ENCODE data around the gene SLC12A4. TPM values are rescaled to one million over a fixed set of nuclear protein-coding genes. Genes with fewer than 3 reads are reported as not detected.

SLC12A4 gene
- total RNA-seq, 1 experiment from 2014 or later: 107 TPM

DNA sequence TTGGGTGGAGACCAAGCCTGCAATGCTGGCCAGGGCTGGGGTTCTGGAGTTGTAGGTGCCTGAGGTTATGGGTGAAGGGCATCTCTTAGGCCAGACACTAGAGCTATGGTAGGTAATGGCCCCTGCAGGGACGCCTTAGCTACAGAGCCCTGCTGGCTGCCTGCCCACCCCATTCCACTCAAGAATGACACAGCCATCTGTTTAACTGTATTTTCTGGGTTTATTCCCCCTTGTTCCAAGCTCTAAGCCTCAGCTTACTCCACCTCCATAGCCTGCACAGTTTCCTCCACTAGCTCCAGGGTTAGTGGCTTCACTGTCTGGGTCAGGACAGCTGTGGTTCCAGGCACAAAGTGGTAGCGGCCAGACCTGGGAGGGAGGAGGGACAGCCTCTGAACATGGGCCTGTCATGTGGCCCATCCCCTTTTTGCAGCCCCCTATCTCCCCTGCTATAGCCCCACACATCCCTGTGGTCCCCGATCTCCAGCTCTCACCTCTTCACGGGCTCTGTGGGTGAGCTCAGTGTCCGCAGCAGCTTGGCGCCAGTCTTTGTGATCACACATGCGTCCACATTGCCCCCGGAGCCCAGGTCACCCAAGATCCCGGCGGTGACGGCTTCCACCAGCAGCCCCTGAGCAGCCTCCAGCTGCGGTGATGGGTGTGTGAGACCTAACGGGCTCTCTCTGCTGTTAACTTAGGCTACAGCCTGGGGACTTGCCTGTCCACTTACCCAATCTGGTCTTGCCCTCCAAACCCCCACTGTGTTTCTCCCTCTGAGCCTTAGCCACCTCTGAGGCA lies 33.9 kb downstream of the SLC12A4 start:
- Mint-ChIP-seq H3K36me3 (ENCODE audit: insufficient read depth, unreplicated experiment) (peaks cover 71% of the 10 kb centered on the region), H3K9me3 (ENCODE audit: unreplicated experiment) (no peaks in the 10 kb centered on the region), H3K27me3 (ENCODE audit: insufficient read depth, unreplicated experiment) (no peaks in the 10 kb centered on the region), H3K4me3 (ENCODE audit: unreplicated experiment) (peak overlapping the region; percentile 97), H3K27ac (ENCODE audit: unreplicated experiment) (peak overlapping the region; percentile 95), H3K4me1 (ENCODE audit: low read depth, unreplicated experiment) (peaks cover 28% of the 10 kb centered on the region)
- TF ChIP-seq, protein P1, sequence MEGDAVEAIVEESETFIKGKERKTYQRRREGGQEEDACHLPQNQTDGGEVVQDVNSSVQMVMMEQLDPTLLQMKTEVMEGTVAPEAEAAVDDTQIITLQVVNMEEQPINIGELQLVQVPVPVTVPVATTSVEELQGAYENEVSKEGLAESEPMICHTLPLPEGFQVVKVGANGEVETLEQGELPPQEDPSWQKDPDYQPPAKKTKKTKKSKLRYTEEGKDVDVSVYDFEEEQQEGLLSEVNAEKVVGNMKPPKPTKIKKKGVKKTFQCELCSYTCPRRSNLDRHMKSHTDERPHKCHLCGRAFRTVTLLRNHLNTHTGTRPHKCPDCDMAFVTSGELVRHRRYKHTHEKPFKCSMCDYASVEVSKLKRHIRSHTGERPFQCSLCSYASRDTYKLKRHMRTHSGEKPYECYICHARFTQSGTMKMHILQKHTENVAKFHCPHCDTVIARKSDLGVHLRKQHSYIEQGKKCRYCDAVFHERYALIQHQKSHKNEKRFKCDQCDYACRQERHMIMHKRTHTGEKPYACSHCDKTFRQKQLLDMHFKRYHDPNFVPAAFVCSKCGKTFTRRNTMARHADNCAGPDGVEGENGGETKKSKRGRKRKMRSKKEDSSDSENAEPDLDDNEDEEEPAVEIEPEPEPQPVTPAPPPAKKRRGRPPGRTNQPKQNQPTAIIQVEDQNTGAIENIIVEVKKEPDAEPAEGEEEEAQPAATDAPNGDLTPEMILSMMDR (IDR thresholded peaks at IDR 0.05; ENCODE audit: insufficient read depth in 1 of 2, low read depth in 1 of 2, low read length in 1 of 2, severe bottlenecking in 1 of 2, unreplicated experiment in 1 of 2): no peak
- BruUV-seq (replicated peaks): no TSS peak
- POLR2A ChIA-PET: interaction anchor here (0.5 to 3.1 kb wide), 7 partner anchors 32 to 150 kb away, joined by 3 to 14 read pairs (median 9); partner anchors contain the start of genes NFATC3, RANBP10 and TSNAXIP1
- Histone ChIP-seq H3K4me1 (peaks cover 16% of the 10 kb centered on the region), H3K36me3 (ENCODE audit: control insufficient read depth, insufficient read depth, low read length) (no peaks in the 10 kb centered on the region; the same call in 1 of the 2 replicates), H3K27me3 (replicated peaks; ENCODE audit: control insufficient read depth, insufficient read depth, low read length) (no peaks in the 10 kb centered on the region), H3K4me3 (ENCODE audit: low read depth, low read length) (peak overlapping the region; percentile 87), H3K9me3 (no peaks in the 10 kb centered on the region)
- no peak for DNase-seq
- intact Hi-C loops (cut with micrococcal nuclease; ENCODE audit: unreplicated experiment): loop anchor here (1.0 to 10.0 kb wide), 5 partner anchors 34 to 410 kb away; partner anchors contain the start of genes CTCF, NUTF2, PSKH1 and RIPOR1
- CTCF ChIA-PET: interaction anchor here (1.0 to 4.2 kb wide), 7 partner anchors 20 to 274 kb away, joined by 3 to 47 read pairs (median 6); partner anchors contain the start of genes ACD, NRN1L, RANBP10 and TSNAXIP1

GRCh38 chr16:67933805-67934204 lies 34.6 kb downstream of the SLC12A4 start:
- Mint-ChIP-seq H3K27ac (ENCODE audit: unreplicated experiment) (peak overlapping the region; percentile 95), H3K4me3 (ENCODE audit: unreplicated experiment) (peak overlapping the region; percentile 97), H3K27me3 (ENCODE audit: insufficient read depth, unreplicated experiment) (no peaks in the 10 kb centered on the region), H3K4me1 (ENCODE audit: low read depth, unreplicated experiment) (peaks cover 28% of the 10 kb centered on the region), H3K36me3 (ENCODE audit: insufficient read depth, unreplicated experiment) (peaks cover 65% of the 10 kb centered on the region), H3K9me3 (ENCODE audit: unreplicated experiment) (no peaks in the 10 kb centered on the region)
- peaks cover 16% of the 10 kb centered on the region for H3K4me1 ChIP-seq
- H3K36me3 ChIP-seq (ENCODE audit: control insufficient read depth, insufficient read depth, low read length): peaks cover 4% of the 10 kb centered on the region
- DNase-seq: no peak
- intact Hi-C loops (cut with micrococcal nuclease; ENCODE audit: unreplicated experiment): loop anchor here (2.0 to 10.0 kb wide), 2 partner anchors 41 to 409 kb away; partner anchors contain the start of genes PSKH1 and RIPOR1
- CTCF ChIA-PET: interaction anchor here (4.2 kb wide), 1 partner anchor 49 kb away, joined by 47 read pairs; the partner anchor contains the start of gene NRN1L
- no peaks in the 10 kb centered on the region for H3K9me3 ChIP-seq
- no peaks in the 10 kb centered on the region for H3K27me3 ChIP-seq (replicated peaks; ENCODE audit: control insufficient read depth, insufficient read depth, low read length)
- POLR2A ChIA-PET: interaction anchor here (0.5 to 3.1 kb wide), 2 partner anchors 74 to 127 kb away, joined by 3 to 14 read pairs; partner anchors contain the start of genes RANBP10 and TSNAXIP1
- BruUV-seq (replicated peaks): no TSS peak
- H3K4me3 ChIP-seq (ENCODE audit: low read depth, low read length): no peak overlapping the region
- TF ChIP-seq, protein P1 (IDR thresholded peaks at IDR 0.05; ENCODE audit: insufficient read depth in 1 of 2, low read depth in 1 of 2, low read length in 1 of 2, severe bottlenecking in 1 of 2, unreplicated experiment in 1 of 2): no peak

DNA sequence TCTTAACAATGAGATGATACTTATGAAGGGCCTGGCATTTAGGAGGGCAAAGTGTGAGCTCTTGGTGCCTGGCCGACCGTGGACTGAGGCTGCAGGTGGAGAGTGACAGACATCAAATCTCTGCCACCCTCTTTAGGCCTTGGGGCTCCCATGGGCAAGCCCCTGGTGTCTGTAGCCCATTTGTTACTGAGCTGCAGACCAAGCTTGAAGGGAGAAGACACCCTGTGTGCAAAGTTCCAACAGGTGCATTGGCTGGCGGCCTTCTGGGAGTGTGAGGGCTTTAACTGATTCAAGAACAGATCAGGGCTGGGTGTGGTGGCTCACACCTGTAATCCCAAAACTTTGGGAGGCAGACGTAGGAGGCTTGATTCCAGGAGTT lies 36.0 kb downstream of the SLC12A4 start:
- POLR2A ChIA-PET: no interaction called here
- no TSS peak for BruUV-seq (replicated peaks)

More for the DNA sequence above, 36.0 kb downstream of the SLC12A4 start:
- Mint-ChIP-seq H3K4me3 (ENCODE audit: unreplicated experiment) (no peak overlapping the region), H3K27me3 (ENCODE audit: insufficient read depth, unreplicated experiment) (no peaks in the 10 kb centered on the region), H3K27ac (ENCODE audit: unreplicated experiment) (no peak overlapping the region), H3K9me3 (ENCODE audit: unreplicated experiment) (no peaks in the 10 kb centered on the region), H3K36me3 (ENCODE audit: insufficient read depth, unreplicated experiment) (peaks cover 63% of the 10 kb centered on the region), H3K4me1 (ENCODE audit: low read depth, unreplicated experiment) (peaks cover 27% of the 10 kb centered on the region)
- H3K27me3 ChIP-seq (replicated peaks; ENCODE audit: control insufficient read depth, insufficient read depth, low read length): no peaks in the 10 kb centered on the region
- intact Hi-C loops (cut with micrococcal nuclease; ENCODE audit: unreplicated experiment): loop anchor here (10.0 kb wide), 1 partner anchor 408 kb away; the partner anchor contains the start of gene RIPOR1
- peaks cover 8% of the 10 kb centered on the region for H3K36me3 ChIP-seq (ENCODE audit: control insufficient read depth, insufficient read depth, low read length)
- H3K4me1 ChIP-seq: peaks cover 16% of the 10 kb centered on the region
- no peaks in the 10 kb centered on the region for H3K9me3 ChIP-seq
- DNase-seq: no peak
- H3K4me3 ChIP-seq (ENCODE audit: low read depth, low read length): no peak overlapping the region
- CTCF ChIA-PET: interaction anchor here (0.5 to 0.7 kb wide), 2 partner anchors 117 to 260 kb away, joined by 4 to 7 read pairs; no protein-coding TSS in a partner anchor
- TF ChIP-seq, protein P1 (IDR thresholded peaks at IDR 0.05; ENCODE audit: insufficient read depth in 1 of 2, low read depth in 1 of 2, low read length in 1 of 2, severe bottlenecking in 1 of 2, unreplicated experiment in 1 of 2): no peak
